SK-N-SH treated with all-trans-retinoic acid at 6 μM for 48 hours (cell line): ENCODE measurements around the gene TEX28.
A peak's percentile ranks its signal among the peaks of the same experiment; 100 is the strongest.

ENCODE experiments used
- ATAC-seq: fragments of 200-7000 bp; cut with Tn5 transposase; 3 replicates; pipeline ENCODE4 v1.9.1; 2020; ENCODE audit warnings: mild to moderate bottlenecking, moderate library complexity
- ARNTL ChIP-seq: fragments of 450-650 bp; formaldehyde crosslinking; IDR thresholded peaks from 2 replicates; pipeline ENCODE4 v1.5.0; 2020; ENCODE audit warnings: low read depth, mild to moderate bottlenecking, moderate library complexity, borderline replicate concordance
- BACH2 ChIP-seq: fragments of 250-450 bp; sonication (Bioruptor Pico); IDR thresholded peaks from 2 replicates; pipeline ENCODE4 v1.9.0; 2021; ENCODE audit warnings: mild to moderate bottlenecking, borderline replicate concordance
- CREB5 ChIP-seq: fragments of 250-450 bp; sonication (Bioruptor Pico); IDR thresholded peaks from 2 replicates; pipeline ENCODE4 v1.5.1; 2020; ENCODE audit warnings: low read depth, mild to moderate bottlenecking, moderate library complexity
- CSDC2 ChIP-seq: fragments of 250-450 bp; sonication (Bioruptor Pico); IDR thresholded peaks from 2 replicates; pipeline ENCODE4 v1.5.0; 2020; ENCODE audit warnings: mild to moderate bottlenecking, moderate library complexity
- ISL1 ChIP-seq: fragments of 250-450 bp; sonication (Bioruptor Pico); IDR thresholded peaks from 2 replicates; pipeline ENCODE4 v2.1.2; 2022; ENCODE audit warnings: mild to moderate bottlenecking, moderate library complexity
- OSR1 ChIP-seq: fragments of 250-450 bp; sonication (Bioruptor Pico); IDR thresholded peaks from 2 replicates; pipeline ENCODE4 v1.8.0; 2022; ENCODE audit warnings: moderate library complexity, mild to moderate bottlenecking, inconsistent platforms
- PPARA ChIP-seq: fragments of 250-450 bp; sonication (Bioruptor Pico); IDR thresholded peaks from 2 replicates; pipeline ENCODE4 v1.5.0; 2020; ENCODE audit warnings: mild to moderate bottlenecking, borderline replicate concordance
- RARB ChIP-seq: fragments of 250-450 bp; sonication (Bioruptor Pico); IDR thresholded peaks from 2 replicates; pipeline ENCODE4 v1.8.0; 2021; ENCODE audit warnings: mild to moderate bottlenecking, moderate library complexity
- TCF4 ChIP-seq: fragments of 250-450 bp; sonication (Bioruptor Pico); IDR thresholded peaks from 2 replicates; pipeline ENCODE4 v1.8.0; 2021; ENCODE audit warnings: mild to moderate bottlenecking, moderate library complexity, borderline replicate concordance
- TSHZ2 ChIP-seq: fragments of 250-450 bp; sonication (Bioruptor Pico); IDR thresholded peaks from 2 replicates; pipeline ENCODE4 v1.5.0; 2020; ENCODE audit warnings: mild to moderate bottlenecking, moderate library complexity
- ZC3H10 ChIP-seq: fragments of 250-450 bp; sonication (Bioruptor Pico); IDR thresholded peaks from 2 replicates; pipeline ENCODE4 v1.5.1; 2021; ENCODE audit warnings: mild to moderate bottlenecking, moderate library complexity
- ZFP3 ChIP-seq: fragments of 250-450 bp; sonication (Bioruptor Pico); IDR thresholded peaks from 2 replicates; pipeline ENCODE4 v1.5.0; 2020; ENCODE audit warnings: mild to moderate bottlenecking, moderate library complexity
- ZFP30 ChIP-seq: fragments of 450-650 bp; formaldehyde crosslinking; IDR thresholded peaks from 2 replicates; pipeline ENCODE4 v1.5.0; 2022; ENCODE audit warnings: mild to moderate bottlenecking, moderate library complexity
- ZNF565 ChIP-seq: fragments of 450-650 bp; formaldehyde crosslinking; conservative IDR thresholded peaks from 2 replicates; pipeline ENCODE4 v1.5.0; 2020; ENCODE audit warnings: low read depth, mild to moderate bottlenecking, moderate library complexity
- ZNF70 ChIP-seq: fragments of 450-650 bp; formaldehyde crosslinking; IDR thresholded peaks from 2 replicates; pipeline ENCODE4 v1.5.0; 2020; ENCODE audit warnings: mild to moderate bottlenecking, moderate library complexity
- TF ChIP-seq, protein P1 (sequence below): fragments of 250-450 bp; sonication (Bioruptor Pico); IDR thresholded peaks from 2 replicates; pipeline ENCODE4 v1.8.0; 2021; ENCODE audit warnings: low read depth, mild to moderate bottlenecking, moderate library complexity, borderline replicate concordance
- TF ChIP-seq, protein P2 (sequence below): fragments of 250-450 bp; sonication (Bioruptor Pico); IDR thresholded peaks from 2 replicates; pipeline ENCODE4 v1.5.1; 2021; ENCODE audit warnings: mild to moderate bottlenecking, moderate library complexity

The TEX28 gene

GRCh38 chrX:154321152-154321551 is 26.2 kb upstream of the TEX28 start (continued):
- TF ChIP-seq, protein P1, sequence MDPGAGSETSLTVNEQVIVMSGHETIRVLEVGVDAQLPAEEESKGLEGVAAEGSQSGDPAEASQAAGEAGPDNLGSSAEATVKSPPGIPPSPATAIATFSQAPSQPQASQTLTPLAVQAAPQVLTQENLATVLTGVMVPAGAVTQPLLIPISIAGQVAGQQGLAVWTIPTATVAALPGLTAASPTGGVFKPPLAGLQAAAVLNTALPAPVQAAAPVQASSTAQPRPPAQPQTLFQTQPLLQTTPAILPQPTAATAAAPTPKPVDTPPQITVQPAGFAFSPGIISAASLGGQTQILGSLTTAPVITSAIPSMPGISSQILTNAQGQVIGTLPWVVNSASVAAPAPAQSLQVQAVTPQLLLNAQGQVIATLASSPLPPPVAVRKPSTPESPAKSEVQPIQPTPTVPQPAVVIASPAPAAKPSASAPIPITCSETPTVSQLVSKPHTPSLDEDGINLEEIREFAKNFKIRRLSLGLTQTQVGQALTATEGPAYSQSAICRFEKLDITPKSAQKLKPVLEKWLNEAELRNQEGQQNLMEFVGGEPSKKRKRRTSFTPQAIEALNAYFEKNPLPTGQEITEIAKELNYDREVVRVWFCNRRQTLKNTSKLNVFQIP (CRISPR knock-in tag): no peak
- TF ChIP-seq OSR1 (CRISPR knock-in tag) (no peak), ZNF565 (CRISPR knock-in tag) (no peak), ZNF70 (CRISPR knock-in tag) (no peak)

- no peak for ATAC-seq
- TF ChIP-seq ZFP30 (CRISPR knock-in tag): no peak
- TF ChIP-seq RARB (CRISPR knock-in tag): no peak
- TF ChIP-seq TSHZ2 (CRISPR knock-in tag): no peak
- TF ChIP-seq ZNF565 (CRISPR knock-in tag): no peak
- no peak for TF ChIP-seq ZC3H10 (CRISPR knock-in tag)
- no peak for TF ChIP-seq PPARA (CRISPR knock-in tag)
- TF ChIP-seq ARNTL: no peak
- TF ChIP-seq ZFP3: no peak
- TF ChIP-seq TCF4 (CRISPR knock-in tag): no peak
- TF ChIP-seq, protein P1 (CRISPR knock-in tag): no peak
- TF ChIP-seq, all 23 proteins: peak for 0
These were observed 25.5 kb upstream of the TEX28 start for GRCh38 chrX:154320406-154320805.

- no peak for TF ChIP-seq BACH2
- no peak for TF ChIP-seq PPARA (CRISPR knock-in tag)
- no peak for TF ChIP-seq CSDC2 (CRISPR knock-in tag)
- no peak for TF ChIP-seq ISL1 (CRISPR knock-in tag)
- peak; percentile 86 for ATAC-seq
These were observed 22.6 kb upstream of the TEX28 start for GRCh38 chrX:154317391-154317995.

GRCh38 chrX:154315416-154315815 is 20.5 kb upstream of the TEX28 start:
- ATAC-seq: no peak
- TF ChIP-seq PPARA (CRISPR knock-in tag): no peak
- TF ChIP-seq RARB (CRISPR knock-in tag): no peak
- TF ChIP-seq ISL1 (CRISPR knock-in tag): no peak
- TF ChIP-seq ARNTL: no peak
- TF ChIP-seq, protein P2, sequence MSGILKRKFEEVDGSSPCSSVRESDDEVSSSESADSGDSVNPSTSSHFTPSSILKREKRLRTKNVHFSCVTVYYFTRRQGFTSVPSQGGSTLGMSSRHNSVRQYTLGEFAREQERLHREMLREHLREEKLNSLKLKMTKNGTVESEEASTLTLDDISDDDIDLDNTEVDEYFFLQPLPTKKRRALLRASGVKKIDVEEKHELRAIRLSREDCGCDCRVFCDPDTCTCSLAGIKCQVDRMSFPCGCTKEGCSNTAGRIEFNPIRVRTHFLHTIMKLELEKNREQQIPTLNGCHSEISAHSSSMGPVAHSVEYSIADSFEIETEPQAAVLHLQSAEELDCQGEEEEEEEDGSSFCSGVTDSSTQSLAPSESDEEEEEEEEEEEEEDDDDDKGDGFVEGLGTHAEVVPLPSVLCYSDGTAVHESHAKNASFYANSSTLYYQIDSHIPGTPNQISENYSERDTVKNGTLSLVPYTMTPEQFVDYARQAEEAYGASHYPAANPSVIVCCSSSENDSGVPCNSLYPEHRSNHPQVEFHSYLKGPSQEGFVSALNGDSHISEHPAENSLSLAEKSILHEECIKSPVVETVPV (CRISPR knock-in tag): no peak
- TF ChIP-seq ZFP3: no peak
- no peak for TF ChIP-seq BACH2
- no peak for TF ChIP-seq ZNF565 (CRISPR knock-in tag)
- TF ChIP-seq CREB5 (CRISPR knock-in tag): no peak
- TF ChIP-seq TCF4 (CRISPR knock-in tag): no peak
